Mucosa of gallbladder (tissue), 1 donor: ENCODE data around the gene ETNK2. TPM values are rescaled to one million over a fixed set of nuclear protein-coding genes. Genes with fewer than 3 reads are reported as not detected.

Source experiments
- DNase-seq: peaks from one replicate; pipeline ENCODE4 v3.0.0-alpha.2; 2020; ENCODE audit warnings: low spot score
- total RNA-seq: library from RNA; stranded (reverse); gene quantifications from one replicate; pipeline ENCODE4 v1.2.1, GENCODE V29; 2021
- donor health status: DM: no; HTN: no; CAD: no.

The ETNK2 gene
- total RNA-seq, result 5.3 TPM

DNA sequence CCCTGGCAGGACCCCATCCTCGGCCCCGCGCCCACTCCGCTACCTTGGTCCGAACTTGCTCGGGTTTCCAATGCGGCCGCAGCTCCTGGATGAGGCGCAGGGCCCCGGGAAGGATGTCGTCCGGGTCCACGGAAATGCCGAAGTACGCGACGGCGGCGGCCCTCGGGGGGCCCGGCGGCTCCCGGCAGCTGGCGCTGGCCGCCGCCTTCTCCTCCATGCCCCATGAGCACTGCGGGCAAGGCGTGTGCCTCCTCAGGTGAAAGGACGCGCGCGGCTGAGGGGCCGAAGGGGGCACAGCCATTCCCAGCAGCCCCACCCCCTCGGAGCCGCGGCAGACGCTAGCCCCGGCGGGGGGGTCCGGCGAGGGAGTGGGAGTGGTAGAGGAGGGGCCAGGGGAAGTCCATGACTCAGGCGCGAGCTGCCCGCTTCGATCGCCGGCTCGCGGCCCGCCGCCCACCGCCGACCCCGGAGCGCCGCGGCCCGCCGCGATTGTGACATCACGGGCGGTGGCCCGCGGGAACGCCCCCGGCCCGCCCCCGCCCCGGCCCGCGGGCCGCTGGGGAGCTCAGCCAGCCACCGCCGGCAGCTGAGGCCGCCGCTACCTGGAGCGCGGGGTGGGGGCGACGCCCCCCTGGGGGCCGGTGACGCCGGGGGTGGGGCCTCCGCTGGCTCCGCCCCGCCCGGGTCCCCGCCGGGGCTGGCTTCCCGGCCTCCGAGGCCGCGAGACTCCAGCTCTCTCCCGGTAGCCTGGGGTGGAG, at the start of gene ETNK2:
Gene ETNK2, minus strand, starts transcription at position 493 of the 758 bp plus-strand sequence. Its CDS starts 192 bp downstream, at position 301.
- DNase-seq, result peak; percentile 34

DNA sequence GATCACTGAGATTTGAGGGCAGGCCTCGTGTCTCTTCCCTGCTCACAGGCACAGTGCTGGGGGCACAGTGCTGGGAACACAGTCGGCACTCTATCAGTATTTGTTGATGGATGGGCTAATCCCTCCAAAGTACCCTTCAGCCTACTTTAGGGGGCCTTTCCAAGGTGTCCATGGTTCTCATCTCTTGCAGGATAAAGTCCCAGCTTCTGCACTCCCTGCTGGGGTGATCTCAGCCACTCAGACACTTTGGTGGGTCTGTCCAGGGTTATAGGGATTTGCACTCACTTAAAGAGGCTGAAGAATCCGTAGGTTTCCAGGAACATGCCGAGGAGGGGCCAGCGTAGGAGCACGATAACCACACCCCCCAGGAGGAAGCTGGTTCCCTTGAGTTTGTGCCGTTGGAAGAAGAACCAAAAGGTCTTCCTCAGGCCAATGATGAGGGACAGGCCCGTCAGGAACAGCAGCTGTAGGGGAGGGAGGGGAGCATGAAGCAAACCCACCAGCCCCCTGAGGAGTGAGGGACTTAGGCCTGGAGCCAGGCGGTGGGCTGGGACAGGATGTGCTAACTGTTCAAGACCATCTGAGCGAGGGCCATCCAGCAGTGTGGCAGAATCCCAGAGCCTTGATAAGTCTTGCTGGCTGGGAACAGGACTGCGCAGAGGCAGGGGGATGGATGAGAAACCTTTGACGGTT, 49.6 kb upstream of the ETNK2 start:
- no peak for DNase-seq

- no peak for DNase-seq
These were observed 47.7 kb upstream of the ETNK2 start for GRCh38 chr1:204199579-204199978.

DNA sequence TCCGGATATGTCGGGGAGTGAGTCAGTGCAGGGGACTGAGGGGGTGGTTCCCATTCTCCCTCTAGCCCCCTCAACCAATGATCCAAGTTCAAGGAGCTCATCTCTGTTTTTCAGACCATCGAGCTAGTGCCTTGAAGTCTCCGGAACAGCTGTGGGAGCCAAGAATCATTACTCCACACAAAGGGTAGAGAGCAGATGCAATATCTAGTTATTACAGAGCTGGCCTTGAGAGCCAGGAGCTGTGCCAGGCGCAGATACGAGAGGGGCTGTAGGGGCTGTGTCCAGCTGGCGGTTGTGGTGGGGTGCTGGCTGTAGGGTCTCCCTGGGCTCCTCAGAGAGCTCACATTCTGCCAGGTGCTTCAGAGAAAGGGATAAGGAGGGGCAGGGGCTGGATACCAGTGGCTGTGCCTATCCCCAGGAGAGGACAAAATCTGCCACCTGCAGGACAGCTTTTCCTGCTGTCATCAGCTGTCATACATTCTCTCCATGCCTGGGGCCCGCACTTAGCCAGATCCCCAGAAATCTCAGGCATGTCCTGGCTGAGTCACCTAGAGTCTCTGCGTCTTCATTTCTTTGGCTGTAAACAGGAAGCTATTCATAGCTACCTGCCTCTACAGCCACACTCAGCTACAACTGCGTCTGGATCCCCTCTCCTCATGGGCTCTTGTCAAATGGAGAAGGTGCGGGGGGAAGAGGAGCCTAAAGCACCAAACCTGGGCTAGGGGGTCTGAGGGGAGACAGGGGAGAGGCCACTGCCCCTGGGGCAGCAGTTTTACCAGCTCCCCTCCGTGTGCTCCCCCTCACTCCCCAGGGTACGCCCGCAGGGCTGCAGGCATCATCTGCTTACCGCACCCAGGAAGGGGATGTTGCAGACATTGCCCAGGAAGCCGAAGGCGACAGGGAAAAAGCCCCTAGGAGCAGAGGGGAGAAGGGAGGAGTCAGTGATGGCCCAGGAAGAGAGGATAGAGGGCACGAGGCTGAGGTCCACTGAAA, 46.8 kb upstream of the ETNK2 start:
- no peak for DNase-seq

- DNase-seq, result no peak
These were observed 45.2 kb upstream of the ETNK2 start for GRCh38 chr1:204197068-204197467.

GRCh38 chr1:204196068-204196795, 44.4 kb upstream of the ETNK2 start, which contains the start of gene KISS1:
TSS of gene KISS1 (minus strand) at chr1:204196491. CDS start at chr1:204192876, 3,615 bp downstream.
- no peak for DNase-seq

DNA sequence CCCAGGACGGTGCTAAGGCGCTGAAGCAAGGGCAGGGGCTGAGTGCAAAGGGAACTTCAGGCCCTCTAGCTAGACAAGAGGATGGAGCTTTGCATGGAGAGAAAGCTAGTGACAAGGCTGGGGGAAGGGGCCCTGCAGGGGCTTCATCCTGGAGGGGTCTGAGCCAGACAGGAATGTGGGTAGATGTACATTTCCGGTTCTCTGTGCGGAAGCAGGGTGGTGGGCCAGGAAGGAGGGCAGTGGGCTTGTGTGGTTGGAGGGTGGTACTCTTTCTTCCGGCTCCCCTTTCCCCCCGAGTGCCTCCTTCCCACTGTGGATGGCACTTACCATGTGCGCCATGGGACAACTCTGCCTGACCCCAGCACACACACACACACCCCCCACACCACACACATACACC, 42.9 kb upstream of the ETNK2 start:
- no peak for DNase-seq

DNA sequence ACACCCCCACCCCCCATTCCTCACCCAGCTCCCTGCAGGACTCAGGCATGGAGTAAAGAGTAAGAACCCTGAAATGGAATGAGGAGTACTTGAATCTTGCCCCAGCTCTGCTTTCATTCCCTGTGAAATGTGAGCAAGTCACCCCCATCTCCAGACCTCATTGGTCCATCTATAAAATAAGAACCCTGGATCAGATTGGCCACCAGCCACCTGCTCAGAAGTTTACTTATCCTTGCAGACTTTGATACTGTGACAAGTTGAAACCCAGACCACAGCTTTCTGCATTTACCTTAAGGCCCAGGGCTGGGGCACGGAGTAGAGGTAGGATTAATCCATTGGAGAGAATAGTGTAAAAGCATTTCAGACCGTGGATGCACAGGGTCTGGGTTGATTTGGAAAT, 42.2 kb upstream of the ETNK2 start:
- no peak for DNase-seq

DNA sequence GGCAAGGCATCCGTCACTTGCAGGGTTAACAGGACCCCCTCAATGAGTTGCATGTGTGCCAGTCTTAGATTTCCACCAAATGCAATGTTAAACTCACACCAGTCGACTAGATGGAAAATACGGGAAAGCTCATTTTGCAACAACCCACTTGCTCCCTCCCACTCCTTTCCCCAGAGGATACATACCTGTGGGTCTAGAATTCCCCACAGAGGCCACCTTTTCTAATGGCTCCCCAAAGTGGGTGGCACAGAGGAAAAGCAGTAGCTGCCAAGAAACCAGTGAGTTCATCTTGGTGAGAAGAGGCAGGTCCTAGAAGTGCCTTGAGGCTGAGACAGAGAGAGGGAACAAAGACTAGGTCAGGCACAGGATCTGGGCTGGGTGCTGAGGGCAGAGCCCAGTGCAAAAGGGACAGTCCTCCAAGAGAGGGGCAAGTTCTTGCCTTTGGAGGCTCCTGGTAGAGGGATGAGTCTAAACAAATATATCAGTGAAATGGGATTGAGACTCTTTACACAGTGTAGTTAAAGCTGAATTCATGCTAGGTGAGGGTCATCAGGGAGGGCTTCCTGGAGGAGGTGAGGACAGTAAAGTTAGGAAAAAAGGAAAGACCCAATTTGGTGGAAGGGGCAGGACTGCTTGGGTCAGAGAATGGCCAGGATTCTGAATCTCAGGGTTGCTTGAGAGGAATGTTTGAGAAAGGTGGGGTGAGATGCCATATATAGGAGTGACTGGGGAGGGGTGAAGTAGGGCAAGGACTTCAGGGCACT, 40.9 kb upstream of the ETNK2 start:
- no peak for DNase-seq

GRCh38 chr1:204192046-204192445, 40.2 kb upstream of the ETNK2 start:
- DNase-seq, result no peak

DNA sequence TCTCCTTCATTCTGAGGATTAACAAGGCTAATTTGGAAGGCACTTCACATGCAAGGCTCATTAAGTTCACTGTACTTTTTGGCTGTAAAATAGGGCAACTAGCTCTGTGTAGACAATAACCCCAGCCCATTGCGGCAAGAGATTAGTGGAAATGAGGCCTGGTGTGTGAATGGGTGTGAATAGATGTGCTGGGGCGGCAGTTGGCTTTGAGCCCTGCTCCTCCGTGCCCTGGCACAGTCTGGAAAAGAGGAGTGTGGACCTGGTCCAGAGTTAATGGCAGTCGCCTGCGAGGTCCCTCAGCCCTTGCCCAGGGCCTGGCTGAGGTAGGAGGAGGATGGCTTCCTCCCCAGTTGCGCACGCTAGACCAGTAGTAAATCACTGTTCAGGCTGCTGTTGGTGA, 39.6 kb upstream of the ETNK2 start:
- DNase-seq, result no peak

GRCh38 chr1:204190212-204191211, 38.7 kb upstream of the ETNK2 start:
- peak; percentile 27 for DNase-seq

GRCh38 chr1:204188959-204189639, 37.3 kb upstream of the ETNK2 start:
- no peak for DNase-seq

DNA sequence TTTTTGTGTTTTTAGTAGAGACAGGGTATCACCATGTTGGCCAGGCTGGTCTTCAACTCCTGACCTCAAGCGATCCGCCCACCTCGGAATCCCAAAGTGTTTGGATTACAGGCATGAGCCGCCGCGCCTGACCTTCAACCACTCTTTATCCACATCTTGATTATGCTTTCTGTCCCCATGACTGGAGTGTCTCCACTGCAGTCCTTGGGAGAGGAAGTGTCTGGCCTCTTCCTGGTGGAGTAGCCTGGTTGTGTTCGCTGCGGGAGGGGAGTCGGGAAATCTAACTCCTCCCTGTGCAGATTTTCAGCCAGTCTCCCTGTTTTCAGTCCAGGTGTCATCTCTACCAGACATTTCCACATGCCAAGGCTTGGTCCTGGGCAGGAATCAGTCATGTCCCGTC, 34.8 kb upstream of the ETNK2 start:
- no peak for DNase-seq

GRCh38 chr1:204181116-204181515, 29.3 kb upstream of the ETNK2 start:
- no peak for DNase-seq

- no peak for DNase-seq
These were observed 28.3 kb upstream of the ETNK2 start for GRCh38 chr1:204180133-204180532.

GRCh38 chr1:204178487-204179281, 26.8 kb upstream of the ETNK2 start:
- DNase-seq, result no peak

DNA sequence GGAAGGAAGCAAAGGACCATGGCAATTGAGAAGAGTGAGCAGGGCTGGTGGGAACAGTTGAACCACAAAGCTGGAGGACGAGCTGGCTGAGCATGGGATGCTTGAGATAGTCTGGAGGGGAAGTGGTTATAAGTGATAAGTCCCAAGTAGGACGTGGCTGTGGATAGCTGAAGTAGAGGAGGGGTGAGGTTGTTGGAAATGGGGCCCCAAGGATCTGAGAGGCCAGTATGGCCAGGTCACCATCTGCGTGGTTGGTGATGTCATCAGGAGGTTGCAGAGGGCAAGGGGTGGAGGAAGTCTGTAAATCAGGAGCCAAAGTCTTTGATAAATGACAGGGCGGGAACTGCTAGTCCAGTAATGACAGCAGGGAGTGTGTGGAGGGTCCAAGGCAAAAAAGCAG, 25.3 kb upstream of the ETNK2 start:
- no peak for DNase-seq
